Frontal cortex (tissue), 4 donors: ENCODE measurements around the gene CD3G. TPM values are rescaled to one million over a fixed set of nuclear protein-coding genes. Genes with fewer than 3 reads are reported as not detected.
"Not testable (repeated sequence)": the region's sequence is repeated elsewhere in the genome, so short reads cannot be mapped to it uniquely, and the experiment has no call there.

ENCODE experiments used
- DNase-seq, 2 donors: peaks; one replicate each; pipeline ENCODE4 v3.0.0; 2012; ENCODE audit warnings: low spot score in 2 of 2
- FAIRE-seq: peaks from 2 replicates; lab custom pipeline; 2012; peaks lifted over from hg19 to GRCh38; lab: Jason Lieb, UNC
- total RNA-seq: library from RNA; depleted of rRNA; stranded (reverse); fragments of >200 nt; gene quantifications from one replicate; pipeline ENCODE4 v1.2.3, GENCODE V29; 2014
- donor health status: control.
- donor health status: control.
- donor health status: control.

Gene CD3G
- not detected for total RNA-seq

DNA sequence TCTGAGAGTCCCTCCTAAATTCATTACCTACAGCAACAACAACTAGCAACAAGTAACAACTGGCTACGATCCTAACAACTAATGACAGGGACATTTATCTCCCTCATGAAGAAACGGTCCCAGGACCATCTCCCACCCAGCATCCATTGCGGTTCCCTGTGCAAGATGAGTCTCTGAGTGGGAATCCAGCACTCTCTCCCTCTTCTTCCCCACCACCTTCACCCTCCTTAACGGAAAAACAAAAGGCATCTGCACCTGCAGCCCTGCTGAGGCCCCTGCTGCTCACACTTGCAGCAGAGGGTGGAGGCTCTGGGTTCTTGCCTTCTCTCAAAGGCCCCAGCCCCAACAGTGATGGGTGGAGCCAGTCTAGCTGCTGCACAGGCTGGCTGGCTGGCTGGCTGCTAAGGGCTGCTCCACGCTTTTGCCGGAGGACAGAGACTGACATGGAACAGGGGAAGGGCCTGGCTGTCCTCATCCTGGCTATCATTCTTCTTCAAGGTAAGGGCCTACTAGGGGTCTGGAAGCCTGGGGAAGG is at the start of gene CD3G:
CD3G (plus strand) TSS at position 364 of the 535 bp plus-strand sequence; CDS start at position 444, 80 bp downstream.
- no peak for FAIRE-seq
- DNase-seq: no peak

DNA sequence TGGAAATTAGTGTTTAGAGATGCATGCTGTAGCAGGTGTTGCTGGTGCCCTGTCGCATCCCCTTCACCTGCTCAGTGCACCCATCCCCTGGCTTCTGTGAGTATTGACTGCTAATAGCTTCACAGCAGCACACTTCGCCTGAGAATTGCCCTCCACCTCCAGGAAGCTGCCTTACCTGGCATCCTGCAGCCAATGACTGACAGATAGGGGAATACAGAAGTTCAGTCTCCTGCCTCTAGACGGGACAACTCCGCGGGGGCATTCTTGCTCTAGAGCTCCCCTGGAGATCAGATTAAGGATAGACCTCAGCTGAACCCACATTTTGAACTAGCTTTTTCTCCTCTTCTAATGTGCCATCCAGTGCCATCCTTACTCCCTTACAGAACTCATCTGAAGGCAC is 48.9 kb upstream of the CD3G start:
- FAIRE-seq: no peak
- DNase-seq: no peak

DNA sequence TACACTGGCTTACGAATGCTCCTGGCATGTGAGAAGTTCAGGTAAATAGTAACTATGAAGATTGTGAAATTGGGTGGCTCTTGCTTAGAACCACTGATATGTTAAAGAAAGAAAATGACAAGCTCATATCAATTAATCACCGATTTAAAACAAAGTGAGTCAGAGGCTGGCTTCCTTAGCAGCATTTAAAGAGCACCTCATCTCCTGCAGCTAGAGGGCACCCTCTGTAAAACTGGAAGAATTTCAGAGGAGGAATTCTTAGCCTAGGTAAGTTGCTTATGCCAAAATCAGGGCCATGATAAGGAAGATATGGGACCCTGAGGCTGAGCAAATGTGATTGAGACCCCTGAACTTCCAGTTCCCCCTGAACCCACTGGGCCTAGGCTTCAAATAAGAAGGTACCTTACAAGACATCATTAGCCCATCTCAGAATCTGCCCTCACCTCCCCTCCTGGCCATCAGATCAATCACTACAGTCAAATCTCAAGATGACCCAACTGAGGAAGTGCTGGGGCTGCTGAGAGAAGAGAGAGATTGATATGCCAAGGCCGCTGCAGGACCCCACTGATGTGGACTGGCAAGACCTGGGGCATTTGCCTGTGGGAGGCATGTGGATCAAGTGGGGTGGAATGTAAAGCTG is 48.2 kb upstream of the CD3G start:
- FAIRE-seq: no peak

GRCh38 chr11:118301600-118302195 is 42.4 kb upstream of the CD3G start:
- FAIRE-seq: no peak
- DNase-seq: no peak

More for the DNA sequence above, 48.2 kb upstream of the CD3G start:
- no peak for DNase-seq

GRCh38 chr11:118304227-118304567 is 39.9 kb upstream of the CD3G start:
- no peak for FAIRE-seq

DNA sequence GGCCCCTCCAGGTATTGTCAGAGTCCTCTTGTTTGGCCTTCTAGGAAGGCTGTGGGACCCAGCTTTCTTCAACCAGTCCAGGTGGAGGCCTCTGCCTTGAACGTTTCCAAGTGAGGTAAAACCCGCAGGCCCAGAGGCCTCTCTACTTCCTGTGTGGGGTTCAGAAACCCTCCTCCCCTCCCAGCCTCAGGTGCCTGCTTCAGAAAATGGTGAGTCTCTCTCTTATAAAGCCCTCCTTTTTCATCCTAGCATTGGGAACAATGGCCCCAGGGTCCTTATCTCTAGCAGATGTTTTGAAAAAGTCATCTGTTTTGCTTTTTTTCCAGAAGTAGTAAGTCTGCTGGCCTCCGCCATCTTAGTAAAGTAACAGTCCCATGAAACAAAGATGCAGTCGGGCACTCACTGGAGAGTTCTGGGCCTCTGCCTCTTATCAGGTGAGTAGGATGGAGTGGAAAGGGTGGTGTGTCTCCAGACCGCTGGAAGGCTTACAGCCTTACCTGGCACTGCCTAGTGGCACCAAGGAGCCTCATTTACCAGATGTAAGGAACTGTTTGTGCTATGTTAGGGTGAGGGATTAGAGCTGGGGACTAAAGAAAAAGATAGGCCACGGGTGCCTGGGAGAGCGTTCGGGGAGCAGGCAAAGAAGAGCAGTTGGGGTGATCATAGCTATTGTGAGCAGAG is 39.4 kb upstream of the CD3G start, which contains the start of gene CD3E:
CD3E (plus strand) TSS at position 163 of the 681 bp plus-strand sequence; CDS start at position 386, 223 bp downstream.
- no peak for FAIRE-seq
- no peak for DNase-seq

More at GRCh38 chr11:118304227-118304567, 39.9 kb upstream of the CD3G start:
- no peak for DNase-seq

- FAIRE-seq: no peak
- no peak for DNase-seq
These were observed 38.4 kb upstream of the CD3G start for GRCh38 chr11:118305726-118306125.

GRCh38 chr11:118306556-118306955 is 37.6 kb upstream of the CD3G start:
- DNase-seq (no peak), FAIRE-seq (no peak)

GRCh38 chr11:118308995-118309528 is 35.1 kb upstream of the CD3G start:
- FAIRE-seq, DNase-seq: not testable (repeated sequence)

- DNase-seq (no peak), FAIRE-seq (no peak)
These were observed 33.9 kb upstream of the CD3G start for GRCh38 chr11:118310271-118310670.

DNA sequence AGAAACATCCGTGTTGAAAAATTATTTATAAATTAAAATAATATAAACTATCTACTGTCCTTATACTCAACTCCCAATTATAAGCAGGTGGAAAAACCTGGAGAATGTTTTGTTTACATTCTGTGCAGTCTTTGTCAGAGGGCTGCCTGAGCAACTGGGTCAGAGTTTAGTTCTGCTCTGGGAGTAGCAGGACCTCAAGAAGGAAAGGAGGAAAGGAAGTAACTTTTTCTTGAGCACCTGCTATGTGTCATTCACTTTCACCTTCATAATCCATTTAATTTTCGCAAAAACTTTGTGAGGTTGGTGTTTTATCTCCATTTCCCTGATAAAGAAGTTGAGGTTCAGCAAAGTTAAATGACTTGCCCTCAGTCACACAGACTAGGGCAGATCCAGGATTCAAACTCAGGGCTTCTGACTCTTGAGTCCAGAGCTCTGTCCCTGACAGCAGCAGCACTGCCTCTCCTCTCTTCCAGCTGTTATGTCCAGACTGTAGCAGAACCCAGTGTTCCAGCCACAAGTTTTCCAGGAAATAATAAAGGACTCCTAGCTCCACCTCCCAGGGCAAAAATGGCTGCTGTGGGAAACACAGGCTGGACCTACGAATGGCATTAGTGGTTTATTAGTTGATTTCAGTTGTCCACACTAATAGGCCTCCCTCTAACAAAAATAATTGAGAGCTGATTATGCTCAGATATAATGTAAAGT is 33.2 kb upstream of the CD3G start:
- DNase-seq (no peak), FAIRE-seq (no peak)

- FAIRE-seq: no peak
- DNase-seq: no peak
These were observed 32.6 kb upstream of the CD3G start for GRCh38 chr11:118311518-118311917.

DNA sequence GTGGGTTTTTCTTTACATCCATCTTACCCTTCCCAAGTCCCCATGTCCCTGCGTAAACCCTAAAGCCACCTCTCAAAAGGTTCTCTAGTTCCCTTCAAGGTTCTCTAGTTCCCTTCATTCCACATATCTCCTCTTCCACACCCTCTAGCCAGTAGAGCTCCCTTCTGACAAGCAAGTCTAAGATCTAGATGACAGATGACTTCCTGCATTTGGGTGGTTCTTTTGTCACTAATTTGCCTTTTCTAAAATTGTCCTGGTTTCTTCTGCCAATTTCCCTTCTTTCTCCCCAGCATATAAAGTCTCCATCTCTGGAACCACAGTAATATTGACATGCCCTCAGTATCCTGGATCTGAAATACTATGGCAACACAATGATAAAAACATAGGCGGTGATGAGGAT is 31.8 kb upstream of the CD3G start:
- FAIRE-seq: no peak

GRCh38 chr11:118313242-118313641 is 30.9 kb upstream of the CD3G start:
- DNase-seq: no peak
- FAIRE-seq: no peak

More for the DNA sequence above, 31.8 kb upstream of the CD3G start:
- no peak for DNase-seq

DNA sequence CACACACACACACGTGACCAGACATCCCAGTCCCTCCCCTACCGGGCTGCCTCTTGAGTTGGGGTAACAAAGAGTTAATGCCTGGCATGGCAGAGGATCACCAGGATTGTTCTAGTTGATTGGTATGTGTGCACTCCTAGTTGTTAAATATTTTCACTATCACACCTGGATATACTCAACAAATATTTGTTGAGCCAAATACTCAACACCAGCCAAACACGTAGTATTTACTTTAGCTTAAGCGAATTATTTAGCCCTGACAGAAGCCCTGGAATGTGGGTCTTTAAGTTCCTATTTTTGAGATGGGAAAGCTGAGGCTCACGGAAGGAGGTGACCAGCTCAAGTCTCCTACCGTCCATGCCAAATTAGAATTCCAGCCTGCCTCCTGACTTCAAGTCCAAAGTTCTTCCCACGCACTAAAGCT is 29.1 kb upstream of the CD3G start:
- DNase-seq: no peak
- no peak for FAIRE-seq

DNA sequence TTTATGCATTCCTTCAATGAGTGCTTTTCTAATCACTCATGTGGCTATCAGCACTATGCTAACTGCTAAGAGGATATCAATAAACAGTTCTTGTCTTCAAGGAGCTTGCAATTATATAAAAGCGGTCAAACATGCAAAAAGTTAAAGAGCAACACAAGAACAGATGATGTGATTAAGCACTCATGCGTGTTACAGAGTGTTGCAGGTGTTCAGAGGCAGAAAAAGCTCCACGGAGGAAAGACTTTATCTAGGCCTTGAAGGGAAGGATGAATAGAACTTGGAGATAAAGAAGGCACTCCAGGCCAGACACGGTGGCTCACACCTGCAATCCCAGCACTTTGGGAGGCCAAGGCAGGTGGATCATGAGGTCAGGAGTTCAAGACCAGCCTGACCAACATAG is 26.0 kb upstream of the CD3G start:
- DNase-seq (no peak), FAIRE-seq (no peak)

- DNase-seq (no peak), FAIRE-seq (no peak)
These were observed 25.4 kb upstream of the CD3G start for GRCh38 chr11:118318581-118319336.

DNA sequence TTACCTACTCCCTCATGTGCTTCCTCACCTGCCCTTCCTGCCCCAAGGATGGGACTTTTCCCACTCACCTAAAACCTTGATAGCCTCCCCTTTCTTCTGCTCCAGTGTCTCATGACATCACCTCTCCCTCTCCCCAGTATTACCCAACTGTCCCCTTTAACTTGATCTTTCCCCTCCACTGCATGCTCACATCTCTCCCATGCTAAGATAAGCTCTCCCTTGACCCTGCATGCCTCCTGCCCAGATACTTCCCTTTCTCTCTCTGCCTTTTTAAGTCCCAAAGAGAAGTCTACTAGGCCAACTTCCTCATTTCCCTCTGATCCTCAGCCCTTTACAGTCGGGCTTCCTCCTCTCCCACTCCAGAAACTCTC is 24.8 kb upstream of the CD3G start:
- FAIRE-seq (no peak), DNase-seq (no peak)

DNA sequence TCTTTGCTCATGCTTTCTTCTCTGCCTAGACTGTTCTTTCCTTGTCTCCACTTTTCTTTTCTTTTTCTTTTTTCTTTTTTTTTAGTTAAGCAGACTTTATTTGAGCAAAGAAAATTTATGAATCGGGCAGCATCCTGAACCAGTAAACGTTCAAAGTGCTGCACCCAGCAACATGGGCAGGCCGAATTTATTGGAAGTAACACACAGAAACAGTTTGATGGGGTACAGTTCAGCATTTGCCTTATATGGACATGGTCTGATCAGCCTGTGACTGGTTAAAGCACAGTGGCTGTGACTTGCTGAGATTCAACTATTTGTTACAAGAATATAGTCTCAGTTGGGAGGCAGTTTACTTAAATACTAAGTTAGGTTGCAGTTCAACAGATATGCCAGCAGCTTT is 23.6 kb upstream of the CD3G start:
- no peak for DNase-seq
- no peak for FAIRE-seq
